ENCODE measurements around the gene PTH2.

The PTH2 gene

GRCh38 chr19:49430678-49431329, 7.6 kb upstream of the PTH2 start:
- DNase-seq: peak in 1 of 2 experiments; percentile 38

GRCh38 chr19:49430172-49430677, 7.0 kb upstream of the PTH2 start:
- DNase-seq: no peak

GRCh38 chr19:49428547-49429451, 5.6 kb upstream of the PTH2 start:
- DNase-seq: no peak

- DNase-seq: peak; percentile 30 to 68
Observed at GRCh38 chr19:49427855-49428546, 4.8 kb upstream of the PTH2 start.

- DNase-seq: no peak
Observed at GRCh38 chr19:49427339-49427738, 4.1 kb upstream of the PTH2 start.

- DNase-seq: peak; percentile 56 to 88
Observed at GRCh38 chr19:49425922-49426592, 2.8 kb upstream of the PTH2 start.

GRCh38 chr19:49425178-49425577, 1.9 kb upstream of the PTH2 start, which contains the start of gene GFY:
Gene GFY, plus strand, starts transcription at chr19:49425388. Its CDS starts 1,043 bp downstream, at chr19:49426431.
- DNase-seq: no peak

- DNase-seq: no peak
Observed at GRCh38 chr19:49423985-49424303, 703 bp upstream of the PTH2 start.

- peak in 1 of 2 experiments; percentile 53 for DNase-seq
Observed at GRCh38 chr19:49422407-49423070, 702 bp downstream of the PTH2 start.

- DNase-seq: no peak
Observed at GRCh38 chr19:49421878-49422202, 1.4 kb downstream of the PTH2 start.

- DNase-seq: peak; percentile 43 to 82
Observed at GRCh38 chr19:49421039-49421877, 2.0 kb downstream of the PTH2 start.

GRCh38 chr19:49420227-49420626, 3.0 kb downstream of the PTH2 start:
- DNase-seq: no peak

GRCh38 chr19:49419173-49419572, 4.1 kb downstream of the PTH2 start:
- DNase-seq: no peak

GRCh38 chr19:49418511-49418910, 4.7 kb downstream of the PTH2 start:
- no peak for DNase-seq

GRCh38 chr19:49417088-49417487, 6.2 kb downstream of the PTH2 start:
- DNase-seq: no peak

GRCh38 chr19:49415810-49416200, 7.4 kb downstream of the PTH2 start:
- DNase-seq: no peak

GRCh38 chr19:49415102-49415809, 8.0 kb downstream of the PTH2 start:
- no peak for DNase-seq

- no peak for DNase-seq
Observed at GRCh38 chr19:49414256-49414655, 9.0 kb downstream of the PTH2 start.

GRCh38 chr19:49413348-49413747, 9.9 kb downstream of the PTH2 start:
- no peak for DNase-seq

- no peak for DNase-seq
Observed at GRCh38 chr19:49411681-49412326, 11.4 kb downstream of the PTH2 start.
